HepG2 (cell line): ENCODE measurements around the gene NABP2. TPM values are rescaled to one million over a fixed set of nuclear protein-coding genes. Genes with fewer than 3 reads are reported as not detected.

Experiments used
- ELF4 ChIP-seq: sonication (generic); formaldehyde crosslinking; IDR thresholded peaks from 2 replicates; pipeline ENCODE4 v1.5.0; 2020; ENCODE audit warnings: missing genetic modification reagents, mild to moderate bottlenecking, moderate library complexity, borderline replicate concordance
- NPAS2 ChIP-seq: sonication (generic); formaldehyde crosslinking; IDR thresholded peaks from 2 replicates; pipeline ENCODE4 v1.8.0; 2022; ENCODE audit warnings: mild to moderate bottlenecking, missing genetic modification reagents, borderline replicate concordance
- NR1H2 ChIP-seq: sonication (generic); formaldehyde crosslinking; IDR thresholded peaks from 2 replicates; pipeline ENCODE4 v1.8.1; 2022; ENCODE audit warnings: low read depth, missing genetic modification reagents, borderline replicate concordance
- RBFOX2 ChIP-seq: fragments of 200-400 bp; formaldehyde crosslinking; IDR thresholded peaks from 2 replicates; pipeline ENCODE4 v1.6.1; 2017; ENCODE audit warnings: low read depth, mild to moderate bottlenecking, low read length
- SRSF9 ChIP-seq: fragments of 200-400 bp; formaldehyde crosslinking; IDR thresholded peaks from 2 replicates; pipeline ENCODE4 v1.6.1; 2018; ENCODE audit warnings: borderline replicate concordance, mild to moderate bottlenecking, low read depth, low read length; ENCODE audit not compliant: insufficient read depth, poor library complexity, severe bottlenecking
- TGIF2 ChIP-seq: IDR thresholded peaks from 2 replicates; pipeline ENCODE4 v1.6.1; 2016; ENCODE audit warnings: control low read depth, missing compliant biosample characterization
- WIZ ChIP-seq: sonication (generic); formaldehyde crosslinking; IDR thresholded peaks from 2 replicates; pipeline ENCODE4 v1.5.1; 2020; ENCODE audit warnings: mild to moderate bottlenecking, missing genetic modification reagents
- ZNF432 ChIP-seq: sonication (generic); formaldehyde crosslinking; IDR thresholded peaks from 2 replicates; pipeline ENCODE4 v1.5.0; 2020; ENCODE audit warnings: missing genetic modification reagents, mild to moderate bottlenecking, borderline replicate concordance
- ZNF549 ChIP-seq: sonication (generic); formaldehyde crosslinking; IDR thresholded peaks from 2 replicates; pipeline ENCODE4 v1.5.0; 2020; ENCODE audit warnings: missing genetic modification reagents
- ZNF576 ChIP-seq: sonication (generic); formaldehyde crosslinking; IDR thresholded peaks from 2 replicates; pipeline ENCODE4 v1.4.0; 2020; ENCODE audit warnings: mild to moderate bottlenecking, missing genetic modification reagents
- ZNF616 ChIP-seq: sonication (generic); formaldehyde crosslinking; IDR thresholded peaks from 2 replicates; pipeline ENCODE4 v1.5.0; 2020; ENCODE audit warnings: low read depth, mild to moderate bottlenecking, missing genetic modification reagents
- ZNF7 ChIP-seq: IDR thresholded peaks from 2 replicates; pipeline ENCODE4 v1.6.1; 2016; ENCODE audit warnings: missing biosample characterization, missing genetic modification reagents
- ZNF766 ChIP-seq: sonication (generic); formaldehyde crosslinking; IDR thresholded peaks from 2 replicates; pipeline ENCODE4 v1.5.0; 2020; ENCODE audit warnings: missing genetic modification reagents, borderline replicate concordance
- ZNF841 ChIP-seq: sonication (generic); formaldehyde crosslinking; IDR thresholded peaks from 2 replicates; pipeline ENCODE4 v1.8.1; 2023; ENCODE audit warnings: missing genetic modification reagents, borderline replicate concordance
- polyA plus RNA-seq, 8 experiments: library from polyadenylated mRNA; depleted of rRNA in 3 of 8; stranded (reverse) in 7 of 8; unstranded in 1 of 8; fragments of >200 nt; fragmentation: Illumina TruSeq in 4 of 8; extraction: Trizol in 4 of 8; gene quantifications; 2 replicates each; pipeline versions ENCODE4 v1.2.1 to v1.2.3, GENCODE V29; 2011 to 2016; ENCODE audit warnings: low read depth in 4 of 8, missing spikeins in 1 of 8, mixed read lengths in 1 of 8; ENCODE audit not compliant: insufficient read depth in 1 of 8
- total RNA-seq, 5 experiments: library from RNA; depleted of rRNA; stranded (reverse); fragments of >200 nt; fragmentation: Illumina TruSeq; extraction: Trizol; gene quantifications; 2 replicates each; pipeline ENCODE4 v1.2.3, GENCODE V29; 2016; ENCODE audit warnings: low read depth in 1 of 5
- TF ChIP-seq, protein P1 (sequence below): sonication (generic); formaldehyde crosslinking; IDR thresholded peaks from 2 replicates; pipeline ENCODE4 v1.5.0; 2020; ENCODE audit warnings: missing genetic modification reagents, mild to moderate bottlenecking, borderline replicate concordance
- TF ChIP-seq, protein P2 (sequence below): sonication (generic); formaldehyde crosslinking; conservative IDR thresholded peaks from 2 replicates; pipeline ENCODE4 v1.8.0; 2022; ENCODE audit warnings: mild to moderate bottlenecking, moderate library complexity, missing genetic modification reagents
- TF ChIP-seq, protein P3 (sequence below): sonication (generic); formaldehyde crosslinking; IDR thresholded peaks from 2 replicates; pipeline ENCODE4 v1.8.0; 2022; ENCODE audit warnings: missing genetic modification reagents, low read depth, mild to moderate bottlenecking, borderline replicate concordance
- TF ChIP-seq, protein P4 (sequence below): sonication (generic); formaldehyde crosslinking; IDR thresholded peaks from 2 replicates; pipeline ENCODE4 v1.8.1; 2023; ENCODE audit warnings: mild to moderate bottlenecking, missing genetic modification reagents
- TF ChIP-seq, protein P5 (sequence below): sonication (generic); formaldehyde crosslinking; IDR thresholded peaks from 2 replicates; pipeline ENCODE4 v1.8.1; 2022; ENCODE audit warnings: mild to moderate bottlenecking, missing genetic modification reagents
- TF ChIP-seq, protein P6 (sequence below): sonication (generic); formaldehyde crosslinking; IDR thresholded peaks from 2 replicates; pipeline ENCODE4 v1.4.0; 2020; ENCODE audit warnings: missing genetic modification reagents

Gene NABP2
- total and polyA plus RNA-seq, 2 of the 13 experiments (the other 11 are each of a cell fraction or from before 2014, with no cell fraction given) = 33.2 to 35.5 TPM

GRCh38 chr12:56189918-56190694 is 34.0 kb upstream of the NABP2 start (continued):
- TF ChIP-seq, protein P1, sequence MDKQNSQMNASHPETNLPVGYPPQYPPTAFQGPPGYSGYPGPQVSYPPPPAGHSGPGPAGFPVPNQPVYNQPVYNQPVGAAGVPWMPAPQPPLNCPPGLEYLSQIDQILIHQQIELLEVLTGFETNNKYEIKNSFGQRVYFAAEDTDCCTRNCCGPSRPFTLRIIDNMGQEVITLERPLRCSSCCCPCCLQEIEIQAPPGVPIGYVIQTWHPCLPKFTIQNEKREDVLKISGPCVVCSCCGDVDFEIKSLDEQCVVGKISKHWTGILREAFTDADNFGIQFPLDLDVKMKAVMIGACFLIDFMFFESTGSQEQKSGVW (CRISPR knock-in tag) = no peak
- TF ChIP-seq RBFOX2 = no peak
- no peak for TF ChIP-seq ZNF7 (CRISPR knock-in tag)
- TF ChIP-seq ZNF841 (CRISPR knock-in tag) = no peak
- TF ChIP-seq NR1H2 (CRISPR knock-in tag) = no peak
- TF ChIP-seq NPAS2 (CRISPR knock-in tag) = no peak
- TF ChIP-seq WIZ (CRISPR knock-in tag) = 0 out of 2 replicates have a peak, but pooled peaks have one; percentile 51
- TF ChIP-seq SRSF9 = no peak
- TF ChIP-seq ZNF766 (CRISPR knock-in tag) = no peak
- no peak for TF ChIP-seq ZNF616 (CRISPR knock-in tag)
- no peak for TF ChIP-seq ZNF549 (CRISPR knock-in tag)
- no peak for TF ChIP-seq TGIF2 (CRISPR knock-in tag)
- TF ChIP-seq, protein P2, sequence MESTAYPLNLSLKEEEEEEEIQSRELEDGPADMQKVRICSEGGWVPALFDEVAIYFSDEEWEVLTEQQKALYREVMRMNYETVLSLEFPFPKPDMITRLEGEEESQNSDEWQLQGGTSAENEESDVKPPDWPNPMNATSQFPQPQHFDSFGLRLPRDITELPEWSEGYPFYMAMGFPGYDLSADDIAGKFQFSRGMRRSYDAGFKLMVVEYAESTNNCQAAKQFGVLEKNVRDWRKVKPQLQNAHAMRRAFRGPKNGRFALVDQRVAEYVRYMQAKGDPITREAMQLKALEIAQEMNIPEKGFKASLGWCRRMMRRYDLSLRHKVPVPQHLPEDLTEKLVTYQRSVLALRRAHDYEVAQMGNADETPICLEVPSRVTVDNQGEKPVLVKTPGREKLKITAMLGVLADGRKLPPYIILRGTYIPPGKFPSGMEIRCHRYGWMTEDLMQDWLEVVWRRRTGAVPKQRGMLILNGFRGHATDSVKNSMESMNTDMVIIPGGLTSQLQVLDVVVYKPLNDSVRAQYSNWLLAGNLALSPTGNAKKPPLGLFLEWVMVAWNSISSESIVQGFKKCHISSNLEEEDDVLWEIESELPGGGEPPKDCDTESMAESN (CRISPR knock-in tag) = peak; percentile 32; the same call in 1 of the 2 replicates
- TF ChIP-seq ZNF576 (CRISPR knock-in tag) = no peak
- 0 out of 2 replicates have a peak, but pooled peaks have one; percentile 78 for TF ChIP-seq ELF4
- TF ChIP-seq, protein P3, sequence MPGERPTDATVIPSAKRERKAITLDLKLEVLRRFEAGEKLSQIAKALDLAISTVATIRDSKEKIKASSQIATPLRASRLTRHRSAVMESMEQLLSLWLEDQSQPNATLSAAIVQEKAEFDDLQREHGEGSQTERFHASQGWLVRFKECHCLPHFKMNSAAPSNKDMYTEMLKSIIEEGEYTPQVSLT (CRISPR knock-in tag) = no peak
- TF ChIP-seq, protein P4, sequence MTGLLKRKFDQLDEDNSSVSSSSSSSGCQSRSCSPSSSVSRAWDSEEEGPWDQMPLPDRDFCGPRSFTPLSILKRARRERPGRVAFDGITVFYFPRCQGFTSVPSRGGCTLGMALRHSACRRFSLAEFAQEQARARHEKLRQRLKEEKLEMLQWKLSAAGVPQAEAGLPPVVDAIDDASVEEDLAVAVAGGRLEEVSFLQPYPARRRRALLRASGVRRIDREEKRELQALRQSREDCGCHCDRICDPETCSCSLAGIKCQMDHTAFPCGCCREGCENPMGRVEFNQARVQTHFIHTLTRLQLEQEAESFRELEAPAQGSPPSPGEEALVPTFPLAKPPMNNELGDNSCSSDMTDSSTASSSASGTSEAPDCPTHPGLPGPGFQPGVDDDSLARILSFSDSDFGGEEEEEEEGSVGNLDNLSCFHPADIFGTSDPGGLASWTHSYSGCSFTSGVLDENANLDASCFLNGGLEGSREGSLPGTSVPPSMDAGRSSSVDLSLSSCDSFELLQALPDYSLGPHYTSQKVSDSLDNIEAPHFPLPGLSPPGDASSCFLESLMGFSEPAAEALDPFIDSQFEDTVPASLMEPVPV (CRISPR knock-in tag) = no peak
- TF ChIP-seq, protein P5, sequence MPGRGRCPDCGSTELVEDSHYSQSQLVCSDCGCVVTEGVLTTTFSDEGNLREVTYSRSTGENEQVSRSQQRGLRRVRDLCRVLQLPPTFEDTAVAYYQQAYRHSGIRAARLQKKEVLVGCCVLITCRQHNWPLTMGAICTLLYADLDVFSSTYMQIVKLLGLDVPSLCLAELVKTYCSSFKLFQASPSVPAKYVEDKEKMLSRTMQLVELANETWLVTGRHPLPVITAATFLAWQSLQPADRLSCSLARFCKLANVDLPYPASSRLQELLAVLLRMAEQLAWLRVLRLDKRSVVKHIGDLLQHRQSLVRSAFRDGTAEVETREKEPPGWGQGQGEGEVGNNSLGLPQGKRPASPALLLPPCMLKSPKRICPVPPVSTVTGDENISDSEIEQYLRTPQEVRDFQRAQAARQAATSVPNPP (CRISPR knock-in tag) = no peak
- TF ChIP-seq, protein P6, sequence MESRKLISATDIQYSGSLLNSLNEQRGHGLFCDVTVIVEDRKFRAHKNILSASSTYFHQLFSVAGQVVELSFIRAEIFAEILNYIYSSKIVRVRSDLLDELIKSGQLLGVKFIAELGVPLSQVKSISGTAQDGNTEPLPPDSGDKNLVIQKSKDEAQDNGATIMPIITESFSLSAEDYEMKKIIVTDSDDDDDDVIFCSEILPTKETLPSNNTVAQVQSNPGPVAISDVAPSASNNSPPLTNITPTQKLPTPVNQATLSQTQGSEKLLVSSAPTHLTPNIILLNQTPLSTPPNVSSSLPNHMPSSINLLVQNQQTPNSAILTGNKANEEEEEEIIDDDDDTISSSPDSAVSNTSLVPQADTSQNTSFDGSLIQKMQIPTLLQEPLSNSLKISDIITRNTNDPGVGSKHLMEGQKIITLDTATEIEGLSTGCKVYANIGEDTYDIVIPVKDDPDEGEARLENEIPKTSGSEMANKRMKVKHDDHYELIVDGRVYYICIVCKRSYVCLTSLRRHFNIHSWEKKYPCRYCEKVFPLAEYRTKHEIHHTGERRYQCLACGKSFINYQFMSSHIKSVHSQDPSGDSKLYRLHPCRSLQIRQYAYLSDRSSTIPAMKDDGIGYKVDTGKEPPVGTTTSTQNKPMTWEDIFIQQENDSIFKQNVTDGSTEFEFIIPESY (CRISPR knock-in tag) = no peak
- no peak for TF ChIP-seq ZNF432 (CRISPR knock-in tag)
